GM06990 (cell line): ENCODE data around the gene PRR14.
A peak's percentile ranks its signal among the peaks of the same experiment; 100 is the strongest.

Experiments
- DNase-seq: peaks from one replicate; pipeline ENCODE4 v3.0.0-alpha.2; 2011; ENCODE audit not compliant: insufficient read length; ENCODE audit errors: extremely low read depth
- H3K27me3 ChIP-seq: replicated peaks from 2 replicates; pipeline ENCODE4 v1.6.0; 2011; ENCODE audit warnings: low read length; ENCODE audit not compliant: control insufficient read depth, insufficient read depth
- H3K36me3 ChIP-seq: 2 replicates; pipeline ENCODE4 v1.5.1; 2011; ENCODE audit warnings: low read length; ENCODE audit not compliant: control insufficient read depth, insufficient read depth
- H3K4me3 ChIP-seq: replicated peaks from 2 replicates; pipeline ENCODE4 v1.5.1; 2011; ENCODE audit warnings: low read depth, mild to moderate bottlenecking, control low read depth, low read length
- TF ChIP-seq, protein P1 (sequence below): IDR thresholded peaks from 2 replicates; pipeline ENCODE4 v1.5.1; 2011; ENCODE audit warnings: low read length, control low read depth, mild to moderate bottlenecking, inconsistent platforms; ENCODE audit not compliant: insufficient read depth, poor library complexity, severe bottlenecking

PRR14 gene

DNA sequence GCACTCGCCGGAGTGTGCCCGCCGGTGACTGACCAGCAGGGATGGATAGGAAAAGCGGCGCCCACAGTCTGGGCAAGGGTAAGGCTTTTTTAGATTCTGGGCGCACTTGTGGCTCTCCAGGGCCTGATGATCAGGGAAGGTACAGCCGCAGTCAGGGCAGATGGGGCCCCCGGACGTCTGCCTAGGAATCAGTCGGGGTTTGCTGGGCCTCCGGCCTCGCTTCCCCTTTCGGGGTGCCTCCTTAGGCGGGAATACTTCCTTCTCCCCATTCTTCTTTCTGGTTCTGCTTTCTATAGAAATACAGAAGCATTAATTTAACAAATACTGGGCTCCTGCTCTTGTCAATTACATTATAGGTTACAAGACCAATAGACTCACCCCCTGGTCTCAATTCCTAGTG is 45.6 kb upstream of the PRR14 start:
- Histone ChIP-seq H3K36me3 (peaks cover 21% of the 10 kb centered on the region), H3K4me3 (no peak overlapping the region), H3K27me3 (no peaks in the 10 kb centered on the region)
- TF ChIP-seq, protein P1, sequence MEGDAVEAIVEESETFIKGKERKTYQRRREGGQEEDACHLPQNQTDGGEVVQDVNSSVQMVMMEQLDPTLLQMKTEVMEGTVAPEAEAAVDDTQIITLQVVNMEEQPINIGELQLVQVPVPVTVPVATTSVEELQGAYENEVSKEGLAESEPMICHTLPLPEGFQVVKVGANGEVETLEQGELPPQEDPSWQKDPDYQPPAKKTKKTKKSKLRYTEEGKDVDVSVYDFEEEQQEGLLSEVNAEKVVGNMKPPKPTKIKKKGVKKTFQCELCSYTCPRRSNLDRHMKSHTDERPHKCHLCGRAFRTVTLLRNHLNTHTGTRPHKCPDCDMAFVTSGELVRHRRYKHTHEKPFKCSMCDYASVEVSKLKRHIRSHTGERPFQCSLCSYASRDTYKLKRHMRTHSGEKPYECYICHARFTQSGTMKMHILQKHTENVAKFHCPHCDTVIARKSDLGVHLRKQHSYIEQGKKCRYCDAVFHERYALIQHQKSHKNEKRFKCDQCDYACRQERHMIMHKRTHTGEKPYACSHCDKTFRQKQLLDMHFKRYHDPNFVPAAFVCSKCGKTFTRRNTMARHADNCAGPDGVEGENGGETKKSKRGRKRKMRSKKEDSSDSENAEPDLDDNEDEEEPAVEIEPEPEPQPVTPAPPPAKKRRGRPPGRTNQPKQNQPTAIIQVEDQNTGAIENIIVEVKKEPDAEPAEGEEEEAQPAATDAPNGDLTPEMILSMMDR: no peak
- no peak for DNase-seq

- Histone ChIP-seq H3K36me3 (peaks cover 21% of the 10 kb centered on the region), H3K4me3 (no peak overlapping the region), H3K27me3 (no peaks in the 10 kb centered on the region)
- TF ChIP-seq, protein P1: no peak
- DNase-seq: no peak
Observed at GRCh38 chr16:30606004-30606403, 44.8 kb upstream of the PRR14 start.

DNA sequence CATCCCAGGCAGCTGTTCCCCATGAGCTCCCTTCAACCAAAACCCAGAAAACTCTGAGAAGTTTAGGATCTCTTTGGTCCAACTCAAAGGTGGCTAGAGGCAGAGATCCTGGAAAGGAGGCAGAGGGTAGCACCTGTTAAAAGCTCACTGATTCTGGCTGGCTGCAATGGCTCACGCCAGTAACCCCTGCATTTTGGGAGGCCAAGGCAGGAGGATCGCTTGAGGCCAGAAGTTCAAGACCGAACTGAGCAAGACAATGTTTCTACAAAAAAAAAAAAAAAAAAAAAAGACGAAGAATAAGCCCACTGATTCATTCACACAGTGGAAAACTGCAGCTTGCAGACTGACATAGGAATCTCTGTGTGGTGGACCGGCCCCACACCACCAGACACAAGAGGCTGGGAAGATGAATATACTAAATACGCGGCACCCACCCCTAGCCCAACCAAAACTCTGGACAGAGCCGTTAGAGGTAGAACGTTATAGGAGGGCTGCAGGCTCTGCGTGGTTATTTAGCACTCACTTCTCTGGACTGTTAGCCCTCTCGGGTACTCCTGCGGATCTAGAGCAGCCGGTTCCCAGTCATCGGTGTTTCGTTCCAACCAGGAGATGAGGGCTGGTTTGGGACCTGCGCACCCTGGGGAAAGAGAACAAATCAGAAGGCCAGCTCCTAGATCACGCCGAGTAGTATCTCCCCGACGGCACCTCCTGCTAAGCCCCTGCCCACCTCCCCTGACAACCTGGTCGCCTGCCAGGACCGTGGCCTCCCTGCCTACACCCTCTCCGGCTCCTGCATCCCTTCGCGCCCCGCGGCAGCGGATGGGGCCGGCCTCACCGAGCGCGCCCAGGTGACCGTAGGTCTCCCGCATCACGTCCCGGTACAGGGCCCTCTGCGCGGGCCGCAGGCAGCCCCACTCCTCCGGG is 41.5 kb upstream of the PRR14 start:
- no peaks in the 10 kb centered on the region for H3K27me3 ChIP-seq
- H3K36me3 ChIP-seq: peaks cover 12% of the 10 kb centered on the region
- H3K4me3 ChIP-seq: peak overlapping the region; percentile 91
- DNase-seq: peak; percentile 65
- TF ChIP-seq, protein P1: no peak

- TF ChIP-seq, protein P1: no peak
- H3K36me3 ChIP-seq: peaks cover 6% of the 10 kb centered on the region
- H3K4me3 ChIP-seq: peak within 1 kb of the TSS; percentile 91
- no peaks in the 10 kb centered on the region for H3K27me3 ChIP-seq
- DNase-seq: peak; percentile 92
Observed at GRCh38 chr16:30609926-30610839, 40.6 kb upstream of the PRR14 start, which contains the start of gene ZNF689. Gene ZNF689, minus strand, starts transcription at chr16:30610389. Its CDS starts 348 bp downstream, at chr16:30610041.

DNA sequence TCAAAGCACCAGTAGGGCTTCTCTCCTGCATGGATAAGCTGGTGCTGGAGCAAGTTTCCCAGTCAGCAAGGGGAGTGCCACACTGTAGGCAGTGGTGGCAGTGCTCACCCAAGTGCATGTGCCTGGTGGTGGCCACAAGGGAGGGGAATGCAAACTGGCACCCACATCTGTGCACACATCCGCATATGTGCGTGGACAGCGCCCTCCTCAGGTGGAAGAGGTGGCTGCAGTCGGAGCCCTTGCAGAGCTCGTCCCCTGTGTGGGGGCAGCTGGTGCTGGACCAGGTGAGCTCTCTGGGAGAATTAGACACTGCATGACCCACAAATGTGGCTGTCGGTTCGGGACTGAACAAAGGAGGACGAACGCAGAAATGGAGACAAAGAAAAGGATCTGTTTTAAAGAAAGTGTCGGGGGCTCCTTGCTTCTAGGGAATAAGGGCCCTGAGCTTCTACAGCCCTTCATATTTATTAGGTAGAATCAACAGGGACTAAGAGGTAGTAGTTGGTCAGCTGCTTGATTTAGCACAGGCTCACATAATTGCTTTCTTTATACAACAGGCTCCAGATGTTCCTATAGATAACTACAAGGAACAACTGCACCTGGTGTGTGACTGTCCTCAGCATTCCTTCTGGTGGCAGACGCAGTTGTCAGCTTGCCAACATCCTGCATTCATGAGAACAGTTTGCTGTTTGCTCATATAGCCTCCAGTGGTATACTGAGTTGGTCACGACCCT is 35.2 kb upstream of the PRR14 start:
- Histone ChIP-seq H3K27me3 (no peaks in the 10 kb centered on the region), H3K36me3 (no peaks in the 10 kb centered on the region), H3K4me3 (no peak overlapping the region)
- peak; percentile 58 for DNase-seq
- TF ChIP-seq, protein P1: peak; percentile 72
